Measurements from ENCODE around the gene CARD19. TPM values are rescaled to one million over a fixed set of nuclear protein-coding genes. Genes with fewer than 3 reads are reported as not detected.
"Not testable (repeated sequence)": the region's sequence is repeated elsewhere in the genome, so short reads cannot be mapped to it uniquely, and the experiment has no call there.

The CARD19 gene
- total and polyA plus RNA-seq, 2 experiments from 2014 or later: 36.8 to 48.3 TPM

DNA sequence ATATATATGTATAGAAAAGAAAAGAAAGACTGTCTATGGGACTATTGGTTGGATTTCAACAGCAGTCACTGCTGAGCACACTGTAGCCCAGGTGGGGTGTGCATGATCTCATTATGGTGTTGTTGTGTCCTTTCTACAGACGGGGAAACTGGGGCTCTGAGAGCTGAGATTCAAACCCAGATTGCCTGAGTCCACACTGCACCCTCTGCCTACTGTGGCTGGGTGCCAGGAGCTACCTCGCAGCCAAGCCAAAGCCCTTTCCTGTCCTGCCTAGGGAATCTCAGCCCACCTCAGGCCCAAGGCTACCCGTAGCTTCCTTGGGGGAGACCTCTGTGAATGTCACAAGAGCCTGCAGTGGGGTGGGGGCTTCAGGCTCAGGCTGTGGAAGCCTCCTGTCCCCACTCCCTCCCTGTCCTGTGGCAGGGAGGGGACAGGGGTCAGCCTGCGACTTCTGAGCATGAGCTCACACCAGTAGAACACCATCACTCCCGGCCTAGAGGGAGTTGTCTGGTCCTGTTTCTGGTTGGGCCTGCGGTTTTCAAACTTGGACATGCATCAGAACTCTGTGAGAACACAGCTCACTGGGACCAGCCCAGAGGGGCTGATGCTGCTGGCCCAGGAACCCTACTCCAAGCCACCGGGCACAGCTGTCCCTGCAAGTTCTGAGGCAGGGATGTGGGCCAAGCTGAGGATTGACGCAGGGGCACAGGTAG lies 45.9 kb downstream of the CARD19 start:
- Histone ChIP-seq H3F3A (replicated peaks; ENCODE audit: low read depth) (no peaks in the 10 kb centered on the region), H3K79me2 (replicated peaks; ENCODE audit: insufficient read depth) (no peaks in the 10 kb centered on the region), H3K4me2 (no peak overlapping the region), H3K4me3 (no peak overlapping the region), H3K27ac (ENCODE audit: low read depth) (no peak overlapping the region), H3K27me3 (ENCODE audit: insufficient read depth) (no peaks in the 10 kb centered on the region), H4K20me1 (replicated peaks; ENCODE audit: insufficient read depth) (no peaks in the 10 kb centered on the region), H2AFZ (no peak overlapping the region), H3K4me1 (ENCODE audit: insufficient read depth) (no peaks in the 10 kb centered on the region), H3K9me2 (ENCODE audit: insufficient read depth) (no peaks in the 10 kb centered on the region), H3K36me3 (ENCODE audit: insufficient read depth) (no peaks in the 10 kb centered on the region)
- H3K27ac Mint-ChIP-seq: no peak overlapping the region
- no peaks in the 10 kb centered on the region; the same call in 2 of the 3 replicates for H3K36me3 Mint-ChIP-seq (ENCODE audit: low read depth)
- TF ChIP-seq, protein P1, sequence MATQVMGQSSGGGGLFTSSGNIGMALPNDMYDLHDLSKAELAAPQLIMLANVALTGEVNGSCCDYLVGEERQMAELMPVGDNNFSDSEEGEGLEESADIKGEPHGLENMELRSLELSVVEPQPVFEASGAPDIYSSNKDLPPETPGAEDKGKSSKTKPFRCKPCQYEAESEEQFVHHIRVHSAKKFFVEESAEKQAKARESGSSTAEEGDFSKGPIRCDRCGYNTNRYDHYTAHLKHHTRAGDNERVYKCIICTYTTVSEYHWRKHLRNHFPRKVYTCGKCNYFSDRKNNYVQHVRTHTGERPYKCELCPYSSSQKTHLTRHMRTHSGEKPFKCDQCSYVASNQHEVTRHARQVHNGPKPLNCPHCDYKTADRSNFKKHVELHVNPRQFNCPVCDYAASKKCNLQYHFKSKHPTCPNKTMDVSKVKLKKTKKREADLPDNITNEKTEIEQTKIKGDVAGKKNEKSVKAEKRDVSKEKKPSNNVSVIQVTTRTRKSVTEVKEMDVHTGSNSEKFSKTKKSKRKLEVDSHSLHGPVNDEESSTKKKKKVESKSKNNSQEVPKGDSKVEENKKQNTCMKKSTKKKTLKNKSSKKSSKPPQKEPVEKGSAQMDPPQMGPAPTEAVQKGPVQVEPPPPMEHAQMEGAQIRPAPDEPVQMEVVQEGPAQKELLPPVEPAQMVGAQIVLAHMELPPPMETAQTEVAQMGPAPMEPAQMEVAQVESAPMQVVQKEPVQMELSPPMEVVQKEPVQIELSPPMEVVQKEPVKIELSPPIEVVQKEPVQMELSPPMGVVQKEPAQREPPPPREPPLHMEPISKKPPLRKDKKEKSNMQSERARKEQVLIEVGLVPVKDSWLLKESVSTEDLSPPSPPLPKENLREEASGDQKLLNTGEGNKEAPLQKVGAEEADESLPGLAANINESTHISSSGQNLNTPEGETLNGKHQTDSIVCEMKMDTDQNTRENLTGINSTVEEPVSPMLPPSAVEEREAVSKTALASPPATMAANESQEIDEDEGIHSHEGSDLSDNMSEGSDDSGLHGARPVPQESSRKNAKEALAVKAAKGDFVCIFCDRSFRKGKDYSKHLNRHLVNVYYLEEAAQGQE (IDR thresholded peaks at IDR 0.05; ENCODE audit: unreplicated experiment): no peak
- DNase-seq (ENCODE audit: low spot score) (no peak), ATAC-seq (no peak)
- H3K4me1 Mint-ChIP-seq: peaks cover 6% of the 10 kb centered on the region; the same call in 2 of the 3 replicates
- H3K27me3 Mint-ChIP-seq (ENCODE audit: insufficient read depth, low read depth, poor library complexity): peaks cover 2% of the 10 kb centered on the region
- no peaks in the 10 kb centered on the region for H3K9me3 Mint-ChIP-seq
- H3K4me3 Mint-ChIP-seq: no peak overlapping the region

DNA sequence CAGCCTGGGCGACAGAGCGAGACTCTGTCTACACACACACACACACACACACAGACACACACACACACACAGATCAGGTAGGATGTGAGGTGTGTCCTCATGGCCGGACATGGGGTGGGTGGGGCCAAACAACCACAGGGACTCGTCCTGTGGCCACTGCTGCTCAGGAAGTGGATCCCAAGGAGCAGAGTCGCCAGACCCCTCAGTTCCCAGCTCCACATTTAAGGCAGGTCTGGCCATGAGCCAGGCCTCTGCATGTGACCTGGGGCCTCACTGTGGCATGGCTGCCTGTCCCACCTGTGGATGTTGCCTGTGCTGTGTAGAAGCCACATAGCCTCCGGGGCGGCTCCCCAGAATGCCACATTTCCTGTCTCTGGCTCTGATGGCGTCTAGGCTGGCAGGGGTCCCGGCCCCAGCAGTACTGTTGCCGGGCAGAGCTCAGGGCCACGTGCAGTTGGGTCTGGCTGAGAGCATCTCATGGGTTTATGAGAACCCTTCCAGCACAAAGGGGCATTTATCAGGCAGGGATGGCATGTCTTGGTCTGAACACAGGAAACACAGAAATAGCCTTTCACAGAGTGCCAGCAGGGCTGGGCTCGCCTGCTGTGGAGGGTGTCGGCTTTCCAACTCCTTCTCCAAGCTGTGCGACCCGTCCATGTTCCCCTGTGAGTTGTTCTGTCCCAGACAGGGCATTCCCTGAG lies 48.0 kb downstream of the CARD19 start:
- no peaks in the 10 kb centered on the region for H3F3A ChIP-seq (replicated peaks; ENCODE audit: low read depth)
- TF ChIP-seq CREB1 (CRISPR knock-in tag; IDR thresholded peaks at IDR 0.05; ENCODE audit: low read depth): no peak
- no peak overlapping the region for H3K27ac ChIP-seq (ENCODE audit: low read depth)
- no peaks in the 10 kb centered on the region for H3K79me2 ChIP-seq (replicated peaks; ENCODE audit: insufficient read depth)
- H3K4me3 ChIP-seq: no peak overlapping the region
- no peaks in the 10 kb centered on the region; the same call in 1 of the 2 replicates for H3K9me2 ChIP-seq (ENCODE audit: insufficient read depth)
- no peaks in the 10 kb centered on the region for H4K20me1 ChIP-seq (replicated peaks; ENCODE audit: insufficient read depth)
- Mint-ChIP-seq H3K4me3 (no peak overlapping the region), H3K36me3 (ENCODE audit: low read depth) (no peaks in the 10 kb centered on the region; the same call in 2 of the 3 replicates), H3K4me1 (peaks cover 6% of the 10 kb centered on the region; the same call in 2 of the 3 replicates), H3K27me3 (ENCODE audit: insufficient read depth, low read depth, poor library complexity) (no peaks in the 10 kb centered on the region), H3K9me3 (no peaks in the 10 kb centered on the region), H3K27ac (no peak overlapping the region)
- no peaks in the 10 kb centered on the region for H3K27me3 ChIP-seq (ENCODE audit: insufficient read depth)
- DNase-seq (ENCODE audit: low spot score) (no peak), ATAC-seq (peak; percentile 69)
- H3K36me3 ChIP-seq (ENCODE audit: insufficient read depth): no peaks in the 10 kb centered on the region
- no peaks in the 10 kb centered on the region for H3K4me1 ChIP-seq (ENCODE audit: insufficient read depth)
- no peak overlapping the region for H3K4me2 ChIP-seq
- H2AFZ ChIP-seq: peak overlapping the region; percentile 86

DNA sequence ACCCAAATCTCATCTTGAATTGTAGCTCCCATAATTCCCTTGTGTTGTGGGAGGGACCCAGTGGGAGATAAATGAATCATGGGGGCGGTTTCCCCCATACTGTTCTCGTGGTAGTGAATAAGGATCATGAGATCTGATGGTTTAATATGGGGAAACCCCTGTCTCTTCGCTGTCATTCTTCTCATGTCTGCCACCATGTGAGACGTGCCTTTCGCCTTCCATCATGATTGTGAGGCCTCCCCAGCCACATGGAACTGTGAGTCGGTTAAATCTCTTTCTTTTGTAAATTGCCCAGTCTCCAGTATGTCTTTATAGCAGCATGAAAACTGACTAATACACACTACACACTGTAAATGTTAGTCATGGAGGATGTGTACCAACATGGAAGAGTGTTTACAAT lies 50.7 kb downstream of the CARD19 start:
- not testable (repeated sequence) for H4K20me1 ChIP-seq (replicated peaks; ENCODE audit: insufficient read depth); H3K4me2 ChIP-seq; DNase-seq (ENCODE audit: low spot score); H3K4me1 Mint-ChIP-seq; H3K27me3 ChIP-seq (ENCODE audit: insufficient read depth); H3K4me1 ChIP-seq (ENCODE audit: insufficient read depth); H3K36me3 Mint-ChIP-seq (ENCODE audit: low read depth); H3F3A ChIP-seq (replicated peaks; ENCODE audit: low read depth); H3K27ac Mint-ChIP-seq; H3K36me3 ChIP-seq (ENCODE audit: insufficient read depth); H3K79me2 ChIP-seq (replicated peaks; ENCODE audit: insufficient read depth); ATAC-seq; H3K27ac ChIP-seq (ENCODE audit: low read depth); H3K4me3 Mint-ChIP-seq; H3K9me2 ChIP-seq (ENCODE audit: insufficient read depth); H3K9me3 Mint-ChIP-seq; H2AFZ ChIP-seq; H3K4me3 ChIP-seq; H3K27me3 Mint-ChIP-seq (ENCODE audit: insufficient read depth, low read depth, poor library complexity)
